DOHH2 (cell line): ENCODE data around the gene ANKRD33B.

Experiments used
- H3F3A ChIP-seq: fragments of 200-600 bp; sonication (generic), shearing (Covaris generic); 2 replicates; pipeline ENCODE4 v1.6.0; 2016; ENCODE audit warnings: antibody characterized with exemption, mild to moderate bottlenecking; ENCODE audit not compliant: control insufficient read depth, insufficient read depth
- H3K27ac ChIP-seq: fragments of 200-600 bp; sonication (generic); 2 replicates; pipeline ENCODE4 v1.5.1; 2014; ENCODE audit warnings: low read depth, mild to moderate bottlenecking, low read length, moderate library complexity
- H3K27me3 ChIP-seq: fragments of 200-600 bp; sonication (generic); 2 replicates; pipeline ENCODE4 v1.6.1; 2014; ENCODE audit warnings: mild to moderate bottlenecking, low read length, mixed read lengths; ENCODE audit not compliant: control insufficient read depth
- H3K36me3 ChIP-seq: fragments of 200-600 bp; sonication (generic); 2 replicates; pipeline ENCODE4 v1.6.1; 2014; ENCODE audit warnings: mild to moderate bottlenecking, low read length, moderate library complexity, mixed read lengths; ENCODE audit not compliant: control insufficient read depth
- H3K4me1 ChIP-seq: fragments of 200-600 bp; sonication (generic); 2 replicates; pipeline ENCODE4 v1.6.1; 2014; ENCODE audit warnings: mild to moderate bottlenecking, low read length, mixed read lengths; ENCODE audit not compliant: control insufficient read depth
- H3K4me2 ChIP-seq: fragments of 200-600 bp; sonication (generic); 2 replicates; pipeline ENCODE4 v1.6.0; 2014; ENCODE audit warnings: mild to moderate bottlenecking, low read length, moderate library complexity
- H3K4me3 ChIP-seq: fragments of 200-600 bp; sonication (generic); 2 replicates; pipeline ENCODE4 v1.5.1; 2014; ENCODE audit warnings: mild to moderate bottlenecking, low read length, mixed read lengths
- H3K79me2 ChIP-seq: fragments of 200-600 bp; sonication (generic); 2 replicates; pipeline ENCODE4 v1.6.1; 2014; ENCODE audit warnings: mild to moderate bottlenecking, low read length, mixed read lengths; ENCODE audit not compliant: control insufficient read depth
- H3K9me2 ChIP-seq: fragments of 200-600 bp; sonication (generic); replicated peaks from 2 replicates; pipeline ENCODE4 v1.6.1; 2014; ENCODE audit warnings: mild to moderate bottlenecking, low read length, mixed read lengths; ENCODE audit not compliant: control insufficient read depth
- H3K9me3 ChIP-seq: fragments of 200-600 bp; sonication (generic); 2 replicates; pipeline ENCODE4 v1.6.1; 2014; ENCODE audit warnings: antibody characterized with exemption, low read length, mixed read lengths; ENCODE audit not compliant: control insufficient read depth, insufficient read depth
- H4K20me1 ChIP-seq: fragments of 200-600 bp; sonication (generic); 2 replicates; pipeline ENCODE4 v1.6.0; 2014; ENCODE audit warnings: low read depth, mild to moderate bottlenecking, antibody characterized with exemption, low read length, moderate library complexity; ENCODE audit not compliant: control insufficient read depth, insufficient read depth
- CTCF ChIP-seq: fragments of 200-600 bp; sonication (generic); IDR thresholded peaks from one replicate; pipeline ENCODE4 v1.5.1; 2014; ENCODE audit warnings: antibody characterized with exemption, mild to moderate bottlenecking, low read depth, low read length; ENCODE audit not compliant: poor library complexity, severe bottlenecking
- EZH2phosphoT487 ChIP-seq: fragments of 200-600 bp; sonication (generic); IDR thresholded peaks from 2 replicates; pipeline ENCODE4 v1.6.1; 2017; ENCODE audit warnings: borderline replicate concordance, mild to moderate bottlenecking, antibody characterized with exemption, low read length, moderate library complexity, mixed read lengths

The ANKRD33B gene

GRCh38 chr5:10588109-10588775 is 24.4 kb downstream of the ANKRD33B start:
- Histone ChIP-seq H3K9me3 (no peaks in the 10 kb centered on the region), H3K9me2 (no peaks in the 10 kb centered on the region), H4K20me1 (no peaks in the 10 kb centered on the region), H3K36me3 (no peaks in the 10 kb centered on the region), H3K79me2 (no peaks in the 10 kb centered on the region), H3K4me1 (peaks cover 65% of the 10 kb centered on the region), H3K27ac (no peak overlapping the region), H3K27me3 (0 out of 2 replicates have a peak, but pooled peaks cover 4% of the 10 kb centered on the region), H3F3A (peaks cover 2% of the 10 kb centered on the region; the same call in 1 of the 2 replicates), H3K4me3 (no peak overlapping the region), H3K4me2 (no peak overlapping the region)
- TF ChIP-seq CTCF: no peak
- TF ChIP-seq EZH2phosphoT487: no peak

GRCh38 chr5:10588779-10589447 is 25.0 kb downstream of the ANKRD33B start:
- Histone ChIP-seq H3K27me3 (no peaks in the 10 kb centered on the region), H3K36me3 (no peaks in the 10 kb centered on the region), H3K4me2 (0 out of 2 replicates have a peak overlapping the region, but pooled peaks have one; percentile 13), H3K4me3 (no peak overlapping the region), H4K20me1 (no peaks in the 10 kb centered on the region), H3K4me1 (peaks cover 58% of the 10 kb centered on the region), H3K9me2 (no peaks in the 10 kb centered on the region), H3K27ac (no peak overlapping the region), H3F3A (peaks cover 2% of the 10 kb centered on the region; the same call in 1 of the 2 replicates), H3K79me2 (no peaks in the 10 kb centered on the region), H3K9me3 (no peaks in the 10 kb centered on the region)
- TF ChIP-seq CTCF: no peak
- no peak for TF ChIP-seq EZH2phosphoT487

GRCh38 chr5:10590226-10590999 is 26.5 kb downstream of the ANKRD33B start:
- no peak for TF ChIP-seq EZH2phosphoT487
- no peak for TF ChIP-seq CTCF
- peaks cover 43% of the 10 kb centered on the region for H3K4me1 ChIP-seq
- no peak overlapping the region for H3K4me2 ChIP-seq
- no peaks in the 10 kb centered on the region for H3K9me3 ChIP-seq
- no peak overlapping the region for H3K27ac ChIP-seq
- no peak overlapping the region for H3K4me3 ChIP-seq
- H3F3A ChIP-seq: peaks cover 2% of the 10 kb centered on the region; the same call in 1 of the 2 replicates
- H3K36me3 ChIP-seq: no peaks in the 10 kb centered on the region
- H3K9me2 ChIP-seq: no peaks in the 10 kb centered on the region
- H3K27me3 ChIP-seq: no peaks in the 10 kb centered on the region
- no peaks in the 10 kb centered on the region for H4K20me1 ChIP-seq
- H3K79me2 ChIP-seq: no peaks in the 10 kb centered on the region
